Measurements from ENCODE around the gene GHR. TPM values are rescaled to one million over a fixed set of nuclear protein-coding genes. Genes with fewer than 3 reads are reported as not detected.

The GHR gene
- total and polyA plus RNA-seq, 2 of the 8 experiments (the other 6 are each of a cell fraction or from before 2014, with no cell fraction given), result 0.15 to 0.19 TPM

- TF ChIP-seq RNF2 (IDR thresholded peaks at IDR 0.05; ENCODE audit: borderline replicate concordance, low read depth, low read length, missing control alignments, poor library complexity, severe bottlenecking) (no peak), CHD7 (IDR thresholded peaks at IDR 0.05; ENCODE audit: insufficient replicate concordance, low read length) (no peak), SIN3A (conservative IDR thresholded peaks at IDR 0.05 in 1 of 2, IDR thresholded peaks at IDR 0.05 in 1 of 2; ENCODE audit: low read depth in 1 of 2, low read length in 2 of 2) (no peak), SRF (IDR thresholded peaks at IDR 0.05; ENCODE audit: low read depth, low read length) (no peak), CHD2 (IDR thresholded peaks at IDR 0.05; ENCODE audit: low read length) (no peak)
Measured at GRCh38 chr5:42496397-42497156, 73.3 kb downstream of the GHR start (continued).

Measured in H1 (cell line).